ENCODE results near the gene CA4. TPM values are rescaled to one million over a fixed set of nuclear protein-coding genes. Genes with fewer than 3 reads are reported as not detected.
"Not testable (repeated sequence)": the region's sequence is repeated elsewhere in the genome, so short reads cannot be mapped to it uniquely, and the experiment has no call there.

Gene CA4
- total and polyA plus RNA-seq, 10 donors: 1.7 to 19.3 (median 8.1) TPM

DNA sequence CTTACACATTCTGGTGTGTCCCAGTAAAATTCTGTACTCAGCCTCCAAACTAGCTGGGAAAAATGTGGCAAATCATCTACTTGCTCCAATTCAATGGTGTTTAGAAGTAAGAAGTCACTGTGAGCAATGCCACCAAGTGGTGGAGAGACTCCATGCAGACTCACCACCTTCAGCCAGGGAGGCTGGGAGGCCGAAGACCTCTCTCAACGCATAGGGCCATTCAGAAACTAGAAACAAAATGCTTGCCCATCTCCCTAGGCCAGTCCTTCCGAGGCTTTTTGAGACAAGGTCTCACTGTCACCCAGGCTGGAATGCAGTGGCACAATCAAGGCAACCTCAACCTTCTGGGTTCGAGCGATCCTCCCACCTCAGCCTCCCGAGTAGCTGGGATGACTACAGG is 25.0 kb downstream of the CA4 start:
- TF ChIP-seq, protein P1, sequence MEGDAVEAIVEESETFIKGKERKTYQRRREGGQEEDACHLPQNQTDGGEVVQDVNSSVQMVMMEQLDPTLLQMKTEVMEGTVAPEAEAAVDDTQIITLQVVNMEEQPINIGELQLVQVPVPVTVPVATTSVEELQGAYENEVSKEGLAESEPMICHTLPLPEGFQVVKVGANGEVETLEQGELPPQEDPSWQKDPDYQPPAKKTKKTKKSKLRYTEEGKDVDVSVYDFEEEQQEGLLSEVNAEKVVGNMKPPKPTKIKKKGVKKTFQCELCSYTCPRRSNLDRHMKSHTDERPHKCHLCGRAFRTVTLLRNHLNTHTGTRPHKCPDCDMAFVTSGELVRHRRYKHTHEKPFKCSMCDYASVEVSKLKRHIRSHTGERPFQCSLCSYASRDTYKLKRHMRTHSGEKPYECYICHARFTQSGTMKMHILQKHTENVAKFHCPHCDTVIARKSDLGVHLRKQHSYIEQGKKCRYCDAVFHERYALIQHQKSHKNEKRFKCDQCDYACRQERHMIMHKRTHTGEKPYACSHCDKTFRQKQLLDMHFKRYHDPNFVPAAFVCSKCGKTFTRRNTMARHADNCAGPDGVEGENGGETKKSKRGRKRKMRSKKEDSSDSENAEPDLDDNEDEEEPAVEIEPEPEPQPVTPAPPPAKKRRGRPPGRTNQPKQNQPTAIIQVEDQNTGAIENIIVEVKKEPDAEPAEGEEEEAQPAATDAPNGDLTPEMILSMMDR (IDR thresholded peaks at IDR 0.05 in 8 of 11, conservative IDR thresholded peaks at IDR 0.05 in 3 of 11): peak in 1 of 11 experiments; percentile 7
- H3K27me3 ChIP-seq (replicated peaks in 1 of 7); H3K9me3 ChIP-seq; DNase-seq; H3K27ac ChIP-seq; intact Hi-C loops (cut with DNase I; ENCODE audit: low total_unique reads); H3K4me3 ChIP-seq: not testable (repeated sequence)
- WGBS, 5 donors: 92 to 97% (median 96%) methylated on average over 6 of the region's 6 CpGs
- Histone ChIP-seq H3K4me1 (peaks cover 0 to 32% (median 10%) of the 10 kb centered on the region in 6 donors), H3K36me3 (peaks cover 0 to 51% (median 18%) of the 10 kb centered on the region in 6 donors)

DNA sequence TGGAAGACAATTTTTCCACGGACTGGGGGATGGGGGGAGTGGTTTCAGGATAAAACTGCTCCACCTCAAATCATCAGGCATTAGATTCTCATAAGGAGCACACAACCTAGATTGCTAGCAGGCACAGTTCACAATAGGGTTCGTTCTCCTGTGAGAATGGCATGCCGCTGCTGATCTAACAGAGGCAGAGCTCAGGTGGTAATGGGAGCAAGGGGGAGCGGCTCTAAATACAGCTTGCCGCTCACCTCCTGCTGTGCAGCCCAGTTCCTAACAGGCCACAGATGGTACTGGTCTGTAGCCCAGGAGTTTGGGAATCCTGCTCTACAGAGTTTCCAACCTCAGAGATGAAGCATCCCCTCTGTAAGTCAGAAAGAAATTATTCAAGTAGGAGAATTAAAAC is 27.0 kb downstream of the CA4 start:
- Histone ChIP-seq H3K36me3 (peaks cover 0 to 71% (median 36%) of the 10 kb centered on the region in 6 donors), H3K4me1 (peaks cover 0 to 12% (median 0%) of the 10 kb centered on the region in 6 donors)
- H3K4me3 ChIP-seq; H3K27me3 ChIP-seq (replicated peaks in 1 of 7); intact Hi-C loops (cut with DNase I; ENCODE audit: low total_unique reads); DNase-seq; H3K9me3 ChIP-seq; H3K27ac ChIP-seq: not testable (repeated sequence)
- WGBS, 5 donors: 93 to 98% (median 95%) methylated on average over 5 of the region's 5 CpGs

DNA sequence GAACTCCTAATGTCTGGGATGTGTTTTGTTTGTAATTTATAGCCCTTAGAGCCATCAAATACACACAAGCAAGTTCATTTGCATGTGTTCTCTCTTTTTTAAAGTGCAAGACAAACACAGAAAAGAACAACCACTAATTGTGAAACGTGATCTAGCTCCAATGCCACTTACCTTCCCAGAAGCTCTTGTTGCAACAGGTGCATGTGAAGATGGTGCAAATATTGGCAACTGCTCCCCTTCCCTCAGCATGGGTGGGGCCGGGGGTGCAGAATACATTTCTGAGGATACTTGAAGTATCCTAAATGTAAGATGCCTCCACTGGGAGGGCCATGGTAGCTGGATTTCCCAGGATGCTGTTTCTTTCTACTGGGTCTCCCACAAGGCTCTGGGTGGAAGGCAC is 28.4 kb downstream of the CA4 start:
- H3K9me3 ChIP-seq; H3K27me3 ChIP-seq (replicated peaks in 1 of 7); H3K4me3 ChIP-seq; DNase-seq; H3K4me1 ChIP-seq; intact Hi-C loops (cut with DNase I; ENCODE audit: low total_unique reads): not testable (repeated sequence)
- 57 to 92% (median 72%) methylated on average over 2 of the region's 2 CpGs for WGBS, 5 donors
- Histone ChIP-seq H3K27ac (peak overlapping the region in 1 of 8 donors; percentile 19), H3K36me3 (peaks cover 0 to 86% (median 48%) of the 10 kb centered on the region in 6 donors)

DNA sequence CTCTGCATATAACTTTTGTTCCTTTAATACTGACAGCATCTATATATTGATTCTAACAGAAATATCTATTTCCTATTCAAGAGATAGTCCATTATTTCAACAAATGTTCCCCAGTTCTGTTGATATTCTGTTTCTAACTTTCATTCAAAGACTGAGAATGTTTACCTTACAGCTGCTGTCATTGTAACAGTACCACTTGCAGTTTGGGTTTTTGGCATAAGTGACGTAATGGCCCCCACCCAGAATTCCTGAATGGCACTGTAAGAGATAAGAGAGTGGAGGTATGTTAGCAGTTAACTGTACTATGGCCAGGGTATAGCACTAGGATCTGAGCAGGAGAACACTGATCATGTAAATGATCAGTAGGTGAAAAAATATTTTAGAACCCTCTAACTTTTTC is 30.6 kb downstream of the CA4 start:
- H3K4me3 ChIP-seq; H3K27ac ChIP-seq; H3K9me3 ChIP-seq; H3K4me1 ChIP-seq; intact Hi-C loops (cut with DNase I; ENCODE audit: low total_unique reads); DNase-seq; H3K27me3 ChIP-seq (replicated peaks in 1 of 7): not testable (repeated sequence)
- H3K36me3 ChIP-seq: peaks cover 0 to 99% (median 69%) of the 10 kb centered on the region in 6 donors
- WGBS, 5 donors: 85 to 100% (median 91%) methylated on average over 1 of the region's 1 CpG

DNA sequence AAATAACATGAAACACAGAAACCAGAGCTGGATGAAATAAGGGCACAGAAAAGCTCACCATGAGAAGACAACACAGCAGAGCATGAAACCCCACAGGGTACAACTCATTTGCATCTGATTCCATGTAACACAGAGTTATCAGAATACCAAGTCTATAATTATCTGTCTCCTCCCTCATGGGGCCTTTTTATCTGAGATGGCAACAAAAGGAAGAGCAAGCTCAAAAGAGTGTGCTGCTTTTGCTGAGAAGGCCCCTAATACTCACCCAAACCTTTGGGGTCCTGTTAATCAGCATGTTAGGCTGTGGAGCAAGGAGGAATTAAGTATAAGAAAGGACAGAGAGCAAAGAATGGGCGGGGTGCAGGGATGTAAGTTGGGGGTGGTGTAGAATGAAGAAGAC is 36.6 kb downstream of the CA4 start:
- Histone ChIP-seq H3K4me1 (peaks cover 0 to 33% (median 6%) of the 10 kb centered on the region in 6 donors), H3K36me3 (peaks cover 3 to 100% (median 66%) of the 10 kb centered on the region in 6 donors), H3K27ac (peak overlapping the region in 3 of 8 donors; percentile 51 to 57 (median 51))
- 78 to 100% (median 85%) methylated on average over 1 of the region's 1 CpG for WGBS, 5 donors
- H3K4me3 ChIP-seq; H3K9me3 ChIP-seq; H3K27me3 ChIP-seq (replicated peaks in 1 of 7); DNase-seq; intact Hi-C loops (cut with DNase I; ENCODE audit: low total_unique reads): not testable (repeated sequence)

DNA sequence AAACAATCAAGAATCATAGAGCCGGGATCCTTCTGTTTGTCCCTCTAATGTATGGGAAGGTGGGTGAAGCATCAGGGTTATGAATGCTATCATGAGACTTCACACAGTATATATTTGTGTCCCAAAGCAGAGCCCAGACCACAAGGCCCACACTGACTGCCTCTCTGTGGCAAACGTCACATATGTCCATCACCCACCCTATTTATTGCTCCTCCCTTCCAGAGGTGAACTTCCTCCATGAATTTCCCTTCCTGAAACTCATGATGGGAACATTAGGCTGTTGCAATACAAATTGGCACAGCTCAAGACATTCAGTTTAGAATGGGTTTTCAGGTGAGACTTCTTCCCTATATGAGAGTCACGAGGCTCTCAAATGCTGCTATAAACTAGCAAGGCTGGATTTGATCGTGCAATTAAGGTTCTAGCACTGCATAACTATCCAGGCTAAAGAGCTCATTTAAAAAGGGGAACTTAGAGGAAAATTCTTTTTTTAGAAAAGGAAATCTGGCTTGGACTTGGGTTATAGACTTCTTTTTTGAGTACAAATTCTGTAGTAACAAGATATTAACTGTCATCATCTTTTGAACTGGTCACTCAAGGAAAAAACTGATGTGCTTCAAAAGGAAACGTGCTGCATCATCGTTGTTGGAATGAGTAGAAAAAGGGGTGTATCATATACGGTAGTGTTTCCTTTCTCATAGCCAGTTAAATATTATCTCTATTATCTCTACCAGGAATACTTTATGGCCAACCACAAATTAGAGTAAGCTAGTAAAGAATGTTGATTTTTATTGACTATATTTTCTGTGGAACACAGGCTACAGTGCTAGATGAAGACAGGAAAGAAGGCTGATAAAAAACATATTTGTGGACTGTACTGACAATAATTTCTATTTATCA is 37.3 kb downstream of the CA4 start:
- 43 to 61% (median 46%) methylated on average over 7 of the region's 7 CpGs for WGBS, 5 donors
- H3K4me3 ChIP-seq; H3K9me3 ChIP-seq; intact Hi-C loops (cut with DNase I; ENCODE audit: low total_unique reads); DNase-seq; H3K27me3 ChIP-seq (replicated peaks in 1 of 7): not testable (repeated sequence)
- Histone ChIP-seq H3K27ac (peak overlapping the region in 4 of 8 donors; percentile 27 to 57 (median 51)), H3K4me1 (peaks cover 0 to 33% (median 6%) of the 10 kb centered on the region in 6 donors), H3K36me3 (peaks cover 3 to 100% (median 69%) of the 10 kb centered on the region in 6 donors)

Measured in spleen (tissue), 11 donors.